Endodermal cell (in vitro differentiated cells): ENCODE results near the gene PPIL4. TPM values are rescaled to one million over a fixed set of nuclear protein-coding genes. Genes with fewer than 3 reads are reported as not detected.

Experiments
- DNase-seq: peaks from one replicate; pipeline ENCODE4 v3.0.0-alpha.2; 2017
- H3K27ac ChIP-seq: 2 replicates; pipeline ENCODE4 v1.5.1; 2013; ENCODE audit warnings: mild to moderate bottlenecking, low read depth, low read length, moderate library complexity
- H3K27me3 ChIP-seq: 2 replicates; pipeline ENCODE4 v1.6.1; 2013; ENCODE audit warnings: mild to moderate bottlenecking, low read length, moderate library complexity; ENCODE audit not compliant: insufficient read depth, control insufficient read depth, poor library complexity, severe bottlenecking
- H3K36me3 ChIP-seq: 2 replicates; pipeline ENCODE4 v1.7.0; 2013; ENCODE audit warnings: mild to moderate bottlenecking, low read length, moderate library complexity; ENCODE audit not compliant: control insufficient read depth, insufficient read depth
- H3K4me1 ChIP-seq: one replicate; pipeline ENCODE4 v1.7.0; 2013; ENCODE audit warnings: low read length; ENCODE audit not compliant: control insufficient read depth, insufficient read depth
- H3K4me3 ChIP-seq: 2 replicates; pipeline ENCODE4 v1.5.1; 2013; ENCODE audit warnings: mild to moderate bottlenecking, low read length, moderate library complexity
- H3K9ac ChIP-seq: 2 replicates; pipeline ENCODE4 v1.6.1; 2013; ENCODE audit warnings: mild to moderate bottlenecking, low read length, moderate library complexity; ENCODE audit not compliant: poor library complexity, severe bottlenecking; ENCODE audit errors: extremely low read depth
- H3K9me3 ChIP-seq: 2 replicates; pipeline ENCODE4 v1.6.1; 2013; ENCODE audit warnings: mild to moderate bottlenecking, low read length, moderate library complexity; ENCODE audit not compliant: control insufficient read depth
- H3K27ac Mint-ChIP-seq: 2 replicates; pipeline ENCODE4 v1.8.0; 2020; ENCODE audit warnings: mixed read lengths
- H3K27me3 Mint-ChIP-seq: 2 replicates; pipeline ENCODE4 v1.8.0; 2021; ENCODE audit warnings: mild to moderate bottlenecking, mixed read lengths; ENCODE audit not compliant: insufficient read depth
- H3K36me3 Mint-ChIP-seq: 2 replicates; pipeline ENCODE4 v1.8.0; 2020; ENCODE audit warnings: low read depth, mixed read lengths
- H3K4me1 Mint-ChIP-seq: 2 replicates; pipeline ENCODE4 v1.8.0; 2020; ENCODE audit warnings: mixed read lengths
- H3K4me3 Mint-ChIP-seq: 2 replicates; pipeline ENCODE4 v1.8.0; 2020; ENCODE audit warnings: mild to moderate bottlenecking, moderate library complexity, mixed read lengths
- H3K9me3 Mint-ChIP-seq: 2 replicates; pipeline ENCODE4 v1.8.0; 2020; ENCODE audit warnings: mild to moderate bottlenecking, mixed read lengths
- WGBS, 2 experiments: methylation state at CpG; one replicate each; pipeline versions ENCODE4 v1.1.5 to v1.1.7; 2013; ENCODE audit warnings: missing lambda C conversion rate in 2 of 2, mixed read lengths in 1 of 2; ENCODE audit not compliant: insufficient coverage in 1 of 2, insufficient read length in 1 of 2; 5-methylcytosine and 5-hydroxymethylcytosine counted together
- total RNA-seq, 2 donors: library from RNA; stranded (reverse); fragmentation: NEBNext Ultra II Directional in 1 of 2; extraction: Animal tissue kit (Norgen Biotek cat#: 25700) in 1 of 2; gene quantifications; 2 replicates in 1 of 2; 3 replicates in 1 of 2; pipeline ENCODE4 v1.2.1, GENCODE V29; 2021
- TF ChIP-seq, protein P1 (sequence below): fragments of 200-600 bp; sonication (generic); conservative IDR thresholded peaks from 2 replicates; pipeline ENCODE4 v1.5.0; 2021; ENCODE audit warnings: antibody characterized with exemption, mild to moderate bottlenecking

The PPIL4 gene
- total RNA-seq, 2 donors from 2014 or later: 35.8 to 41.7 TPM

DNA sequence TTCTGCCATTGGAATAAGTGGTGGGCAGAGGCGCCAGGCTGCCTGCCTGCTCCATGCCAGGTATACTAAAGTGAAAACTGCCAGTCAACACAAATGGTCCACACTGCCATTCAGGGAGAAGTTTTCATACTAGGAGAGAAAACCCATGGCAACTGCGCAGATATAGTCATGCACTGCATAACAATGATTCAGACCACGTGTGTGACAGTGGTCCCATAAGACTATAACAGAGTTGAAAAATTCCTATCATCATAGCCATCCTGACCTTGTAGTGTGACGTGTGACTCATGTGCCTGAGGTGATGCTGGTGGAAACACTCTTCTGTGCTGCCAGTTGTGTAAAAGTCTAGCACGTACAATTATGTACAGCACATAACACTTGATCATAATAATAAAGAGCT lies 86.1 kb downstream of the PPIL4 start:
- DNase-seq: no peak
- WGBS, 2 experiments: 90% methylated on average over 4 to 5 of the region's 5 CpGs
- Mint-ChIP-seq H3K27me3 (peaks cover 4% of the 10 kb centered on the region), H3K9me3 (no peaks in the 10 kb centered on the region), H3K4me3 (no peak overlapping the region), H3K27ac (no peak overlapping the region), H3K4me1 (no peaks in the 10 kb centered on the region), H3K36me3 (no peaks in the 10 kb centered on the region)
- Histone ChIP-seq H3K4me1 (no peaks in the 10 kb centered on the region), H3K9me3 (no peaks in the 10 kb centered on the region), H3K27me3 (no peaks in the 10 kb centered on the region), H3K36me3 (no peaks in the 10 kb centered on the region), H3K9ac (no peak overlapping the region), H3K4me3 (no peak overlapping the region), H3K27ac (no peak overlapping the region)
- TF ChIP-seq, protein P1, sequence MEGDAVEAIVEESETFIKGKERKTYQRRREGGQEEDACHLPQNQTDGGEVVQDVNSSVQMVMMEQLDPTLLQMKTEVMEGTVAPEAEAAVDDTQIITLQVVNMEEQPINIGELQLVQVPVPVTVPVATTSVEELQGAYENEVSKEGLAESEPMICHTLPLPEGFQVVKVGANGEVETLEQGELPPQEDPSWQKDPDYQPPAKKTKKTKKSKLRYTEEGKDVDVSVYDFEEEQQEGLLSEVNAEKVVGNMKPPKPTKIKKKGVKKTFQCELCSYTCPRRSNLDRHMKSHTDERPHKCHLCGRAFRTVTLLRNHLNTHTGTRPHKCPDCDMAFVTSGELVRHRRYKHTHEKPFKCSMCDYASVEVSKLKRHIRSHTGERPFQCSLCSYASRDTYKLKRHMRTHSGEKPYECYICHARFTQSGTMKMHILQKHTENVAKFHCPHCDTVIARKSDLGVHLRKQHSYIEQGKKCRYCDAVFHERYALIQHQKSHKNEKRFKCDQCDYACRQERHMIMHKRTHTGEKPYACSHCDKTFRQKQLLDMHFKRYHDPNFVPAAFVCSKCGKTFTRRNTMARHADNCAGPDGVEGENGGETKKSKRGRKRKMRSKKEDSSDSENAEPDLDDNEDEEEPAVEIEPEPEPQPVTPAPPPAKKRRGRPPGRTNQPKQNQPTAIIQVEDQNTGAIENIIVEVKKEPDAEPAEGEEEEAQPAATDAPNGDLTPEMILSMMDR: no peak

DNA sequence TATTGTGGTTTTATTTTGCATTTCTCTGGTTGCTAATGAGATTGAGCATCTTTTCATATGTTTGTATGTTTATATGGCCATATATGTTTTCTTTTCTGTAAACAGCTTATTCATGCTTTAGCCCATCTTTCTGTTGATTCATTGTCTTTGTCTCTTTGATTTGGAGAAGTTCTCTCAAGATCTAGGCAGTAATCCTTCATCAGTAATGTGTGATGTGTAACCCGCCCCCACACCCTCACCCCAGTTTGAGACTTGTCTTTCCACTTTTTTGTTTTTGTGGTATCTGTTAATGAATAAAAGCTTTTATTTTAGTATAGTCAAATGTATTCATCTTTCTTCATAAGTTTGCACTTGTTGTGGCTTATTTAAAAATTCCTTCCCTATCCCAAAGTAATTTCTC lies 87.0 kb downstream of the PPIL4 start:
- DNase-seq: no peak
- TF ChIP-seq, protein P1: no peak
- Mint-ChIP-seq H3K4me3 (no peak overlapping the region), H3K27me3 (peaks cover 4% of the 10 kb centered on the region), H3K36me3 (no peaks in the 10 kb centered on the region), H3K9me3 (no peaks in the 10 kb centered on the region), H3K4me1 (no peaks in the 10 kb centered on the region), H3K27ac (no peak overlapping the region)
- H3K4me3 ChIP-seq: no peak overlapping the region
- no peaks in the 10 kb centered on the region for H3K36me3 ChIP-seq
- H3K27me3 ChIP-seq: no peaks in the 10 kb centered on the region
- no peaks in the 10 kb centered on the region for H3K4me1 ChIP-seq
- no peaks in the 10 kb centered on the region for H3K9me3 ChIP-seq
- H3K9ac ChIP-seq: no peak overlapping the region
- H3K27ac ChIP-seq: no peak overlapping the region
- 100% methylated on average over 1 of the region's 1 CpG; no CpG with 5 or more reads in 1 of the 2 experiments for WGBS, 2 experiments

- no peaks in the 10 kb centered on the region for H3K4me1 Mint-ChIP-seq
- 93 to 94% methylated on average over 4 to 7 of the region's 7 CpGs for WGBS, 2 experiments
These were observed 87.6 kb downstream of the PPIL4 start for GRCh38 chr6:149458196-149458595.

More at GRCh38 chr6:149458196-149458595, 87.6 kb downstream of the PPIL4 start:
- Mint-ChIP-seq H3K4me3 (no peak overlapping the region), H3K9me3 (no peaks in the 10 kb centered on the region), H3K27ac (no peak overlapping the region), H3K36me3 (no peaks in the 10 kb centered on the region), H3K27me3 (peaks cover 10% of the 10 kb centered on the region)
- DNase-seq: no peak
- Histone ChIP-seq H3K9me3 (no peaks in the 10 kb centered on the region), H3K27ac (no peak overlapping the region), H3K4me1 (no peaks in the 10 kb centered on the region), H3K27me3 (peaks cover under 1% of the 10 kb centered on the region), H3K4me3 (no peak overlapping the region), H3K9ac (no peak overlapping the region), H3K36me3 (no peaks in the 10 kb centered on the region)
- TF ChIP-seq, protein P1: no peak
